HCT116 (cell line): Measurements from ENCODE around the gene PTCD3. TPM values are rescaled to one million over a fixed set of nuclear protein-coding genes. Genes with fewer than 3 reads are reported as not detected.

Experiments used
- ATAC-seq: fragments of 200-7000 bp; cut with Tn5 transposase; 2 replicates; pipeline ENCODE4 v1.9.1; 2020; ENCODE audit warnings: mild to moderate bottlenecking, moderate library complexity
- BruUV-seq: library from RNA; stranded (reverse); fragments of 400-500 nt; replicated peaks from 2 replicates; lab custom pipeline; 2021; lab: Mats Ljungman, UMichigan
- CTCF ChIA-PET: fragments of 300-600 bp; sonication (Branson Sonifier 250); formaldehyde crosslinking; loops from one replicate; lab custom pipeline; 2021; ENCODE audit warnings: antibody characterized with exemption; lab: Charles Lee
- POLR2A ChIA-PET: fragments of 300-600, 350-600 bp; sonication (Branson Sonifier 250); formaldehyde crosslinking; loops from one replicate; lab custom pipeline; 2021; ENCODE audit warnings: antibody characterized with exemption; lab: Charles Lee
- RAD21 ChIA-PET, 2 experiments: fragments of 300-600 bp; sonication (Branson Sonifier 250); formaldehyde crosslinking; loops; one replicate each; lab custom pipeline; 2023; ENCODE audit warnings: low total read pairs in 2 of 2; ENCODE audit not compliant: uncharacterized antibody in 2 of 2, unreplicated experiment in 2 of 2, low non-redundant PET in 1 of 2; lab: Charles Lee
- DNase-seq: peaks from one replicate; pipeline ENCODE4 v3.0.0-alpha.2; 2010; ENCODE audit warnings: low read depth, low spot score
- H2AFZ ChIP-seq: fragments of 200-600 bp; shearing (Covaris generic), sonication (generic); 2 replicates; pipeline ENCODE4 v1.6.1; 2017; ENCODE audit warnings: low read depth, mixed run types, mixed read lengths, antibody characterized with exemption, low read length; ENCODE audit not compliant: poor library complexity, severe bottlenecking
- H3K27ac ChIP-seq: 2 replicates; pipeline ENCODE4 v1.5.1; 2012; ENCODE audit warnings: low read depth, low read length
- H3K27me3 ChIP-seq: fragments of 200-600 bp; sonication (generic); 2 replicates; pipeline ENCODE4 v1.6.1; 2016; ENCODE audit warnings: mixed run types, low read length, mixed read lengths; ENCODE audit not compliant: insufficient read depth
- H3K36me3 ChIP-seq, 2 experiments: fragments of 200-500 bp in 1 of 2; fragments of 200-600 bp in 1 of 2; sonication (Bioruptor generic) in 1 of 2; sonication (generic) in 1 of 2; 2 replicates each; pipeline versions ENCODE4 v1.5.1 to v1.6.1; 2014 to 2016; ENCODE audit warnings: low read length in 2 of 2, inconsistent platforms in 1 of 2, mixed read lengths in 1 of 2, mixed run types in 1 of 2; ENCODE audit not compliant: insufficient read depth in 2 of 2, control insufficient read depth in 1 of 2
- H3K4me1 ChIP-seq, 2 experiments: fragments of 200-600 bp in 1 of 2; sonication (generic) in 1 of 2; 2 replicates each; pipeline versions ENCODE4 v1.5.1 to v1.6.1; 2012 to 2017; ENCODE audit warnings: low read length in 2 of 2, inconsistent platforms in 1 of 2, mild to moderate bottlenecking in 1 of 2, mixed read lengths in 1 of 2, mixed run types in 1 of 2, moderate library complexity in 1 of 2; ENCODE audit not compliant: insufficient read depth in 2 of 2, control insufficient read depth in 1 of 2
- H3K4me2 ChIP-seq: fragments of 200-600 bp; sonication (generic); 2 replicates; pipeline ENCODE4 v1.6.1; 2017; ENCODE audit warnings: mixed run types, low read length, mixed read lengths
- H3K4me3 ChIP-seq, 2 experiments: fragments of 200-600 bp in 1 of 2; sonication (generic) in 1 of 2; replicated peaks in 1 of 2; 2 replicates each; pipeline ENCODE4 v1.5.1; 2011 to 2016; ENCODE audit warnings: low read length in 2 of 2, control low read depth in 1 of 2, low read depth in 1 of 2, mild to moderate bottlenecking in 1 of 2, mixed read lengths in 1 of 2, mixed run types in 1 of 2
- H3K79me2 ChIP-seq: fragments of 200-600 bp; sonication (generic); 2 replicates; pipeline ENCODE4 v1.6.1; 2017; ENCODE audit warnings: mild to moderate bottlenecking, mixed run types, low read length, moderate library complexity, mixed read lengths; ENCODE audit not compliant: insufficient read depth
- H3K9ac ChIP-seq: fragments of 200-600 bp; sonication (generic); 2 replicates; pipeline ENCODE4 v1.6.1; 2016; ENCODE audit warnings: low read length, mixed read lengths
- H3K9me2 ChIP-seq: fragments of 200-600 bp; sonication (generic), shearing (Covaris generic); 2 replicates; pipeline ENCODE4 v1.6.1; 2017; ENCODE audit warnings: mixed run types, mild to moderate bottlenecking, moderate library complexity; ENCODE audit not compliant: insufficient read depth
- H3K9me3 ChIP-seq, 2 experiments: fragments of 200-500 bp in 1 of 2; fragments of 200-600 bp in 1 of 2; sonication (Bioruptor generic) in 1 of 2; sonication (generic) in 1 of 2; 2 replicates each; pipeline ENCODE4 v1.6.1; 2014 to 2017; ENCODE audit warnings: low read length in 2 of 2, mixed read lengths in 2 of 2, inconsistent platforms in 1 of 2, low read depth in 1 of 2, mild to moderate bottlenecking in 1 of 2, mixed run types in 1 of 2, moderate library complexity in 1 of 2; ENCODE audit not compliant: control insufficient read depth in 1 of 2, insufficient read depth in 1 of 2
- H4K20me1 ChIP-seq: fragments of 200-600 bp; sonication (generic), shearing (Covaris generic); 2 replicates; pipeline ENCODE4 v1.6.1; 2017; ENCODE audit warnings: mixed run types, mild to moderate bottlenecking, moderate library complexity; ENCODE audit not compliant: insufficient read depth
- ATF3 ChIP-seq: IDR thresholded peaks from 2 replicates; pipeline ENCODE4 v1.6.1; 2012
- CBX3 ChIP-seq: IDR thresholded peaks from 2 replicates; pipeline ENCODE4 v1.6.1; 2012; ENCODE audit warnings: low read depth
- CTCF ChIP-seq, 3 experiments: fragments of 200-600 bp in 1 of 3; sonication (generic) in 1 of 3; IDR thresholded peaks in 2 of 3; conservative IDR thresholded peaks in 1 of 3; 2 replicates each; pipeline ENCODE4 v1.5.1; 2012 to 2017; ENCODE audit warnings: low read depth in 2 of 3, low read length in 2 of 3, antibody characterized with exemption in 1 of 3, borderline replicate concordance in 1 of 3, control low read depth in 1 of 3, mild to moderate bottlenecking in 1 of 3, mixed read lengths in 1 of 3, mixed run types in 1 of 3, moderate library complexity in 1 of 3; ENCODE audit not compliant: insufficient read depth in 1 of 3
- ELF1 ChIP-seq: IDR thresholded peaks from 2 replicates; pipeline ENCODE4 v1.6.1; 2012; ENCODE audit warnings: low read depth, borderline replicate concordance
- EZH2 ChIP-seq: fragments of 200-600 bp; sonication (generic); IDR thresholded peaks from 2 replicates; pipeline ENCODE4 v1.6.1; 2017; ENCODE audit warnings: antibody characterized with exemption, mixed run types
- EZH2phosphoT487 ChIP-seq: fragments of 200-600 bp; IDR thresholded peaks from 2 replicates; pipeline ENCODE4 v1.6.1; 2018; ENCODE audit warnings: antibody characterized with exemption, borderline replicate concordance
- FOSL1 ChIP-seq: IDR thresholded peaks from 2 replicates; pipeline ENCODE4 v1.6.1; 2012; ENCODE audit warnings: low read depth
- JUND ChIP-seq: IDR thresholded peaks from 2 replicates; pipeline ENCODE4 v1.6.1; 2012
- MAX ChIP-seq: IDR thresholded peaks from 2 replicates; pipeline ENCODE4 v1.6.1; 2012
- POLR2A ChIP-seq: IDR thresholded peaks from 2 replicates; pipeline ENCODE4 v1.7.0; 2011; ENCODE audit warnings: borderline replicate concordance; ENCODE audit not compliant: insufficient read depth, insufficient read length; ENCODE audit errors: extremely low read depth
- POLR2AphosphoS5 ChIP-seq: IDR thresholded peaks from 2 replicates; pipeline ENCODE4 v1.6.1; 2011; ENCODE audit warnings: mild to moderate bottlenecking, low read depth, low read length, moderate library complexity
- REST ChIP-seq: IDR thresholded peaks from 2 replicates; pipeline ENCODE4 v1.6.1; 2012; ENCODE audit warnings: low read depth
- SIN3A ChIP-seq: IDR thresholded peaks from 2 replicates; pipeline ENCODE4 v1.6.1; 2012; ENCODE audit warnings: low read depth
- SP1 ChIP-seq: IDR thresholded peaks from 2 replicates; pipeline ENCODE4 v1.6.1; 2012; ENCODE audit warnings: low read depth
- TCF7L2 ChIP-seq: IDR thresholded peaks from 2 replicates; pipeline ENCODE4 v1.7.0; 2011; ENCODE audit warnings: borderline replicate concordance, inconsistent platforms; ENCODE audit not compliant: insufficient read depth, insufficient read length; ENCODE audit errors: extremely low read depth
- YY1 ChIP-seq: IDR thresholded peaks from 2 replicates; pipeline ENCODE4 v1.6.1; 2011; ENCODE audit warnings: low read length, low read depth, moderate library complexity, mild to moderate bottlenecking; ENCODE audit not compliant: insufficient replicate concordance; ENCODE audit errors: extremely low read depth
- ZBTB33 ChIP-seq: IDR thresholded peaks from 2 replicates; pipeline ENCODE4 v1.6.1; 2011; ENCODE audit warnings: mild to moderate bottlenecking, low read length, moderate library complexity; ENCODE audit not compliant: insufficient replicate concordance; ENCODE audit errors: extremely low read depth
- ZFX ChIP-seq: fragments of 450-650 bp; IDR thresholded peaks from 2 replicates; pipeline ENCODE4 v1.6.1; 2017
- ZNF274 ChIP-seq: fragments of 200-500 bp; sonication (Bioruptor generic); IDR thresholded peaks from 2 replicates; pipeline ENCODE4 v1.6.1; 2014; ENCODE audit warnings: mild to moderate bottlenecking, low read depth, low read length, inconsistent platforms
- intact Hi-C: fragments of 100-400 bp; cut with micrococcal nuclease; formaldehyde crosslinking; loops from 2 replicates; pipeline ENCODE4 v1.10.0; 2022
- total RNA-seq: library from RNA; stranded (reverse); gene quantifications from one replicate; pipeline ENCODE4 v1.2.1, GENCODE V29; 2021; ENCODE audit not compliant: unreplicated experiment

PTCD3 gene
- total RNA-seq, 1 experiment from 2014 or later = 154 TPM

- Histone ChIP-seq H3K9ac (no peak overlapping the region), H3K27ac (no peak overlapping the region), H3K9me2 (no peaks in the 10 kb centered on the region), H3K9me3 (no peaks in the 10 kb centered on the region), H3K4me2 (no peak overlapping the region), H3K27me3 (no peaks in the 10 kb centered on the region), H3K36me3 (peaks cover 39 to 45% of the 10 kb centered on the region in 2 experiments), H3K4me1 (no peaks in the 10 kb centered on the region), H3K79me2 (no peaks in the 10 kb centered on the region), H3K4me3 (no peak overlapping the region), H4K20me1 (no peaks in the 10 kb centered on the region), H2AFZ (no peak overlapping the region)
- ChIA-PET RAD21 (no interaction called here), CTCF (no interaction called here), POLR2A (no interaction called here)
- DNase-seq = no peak
- no peak for ATAC-seq
- intact Hi-C loops = no loop called here
- BruUV-seq = no TSS peak
- TF ChIP-seq SP1 (no peak), YY1 (no peak), SIN3A (no peak), JUND (no peak), CBX3 (no peak), ZBTB33 (no peak), ZNF274 (no peak), EZH2 (no peak), FOSL1 (no peak), POLR2A (no peak), ELF1 (no peak), CTCF (IDR thresholded peaks at IDR 0.05 in 2 of 3, conservative IDR thresholded peaks at IDR 0.05 in 1 of 3; ENCODE audit: borderline replicate concordance in 1 of 3, insufficient read depth in 1 of 3, low read depth in 2 of 3, low read length in 2 of 3) (no peak), EZH2phosphoT487 (no peak), ATF3 (no peak), POLR2AphosphoS5 (no peak), ZFX (no peak), MAX (no peak), TCF7L2 (no peak), REST (no peak)
Measured at GRCh38 chr2:86138736-86139625, 32.9 kb downstream of the PTCD3 start.
